GM12892 (cell line): ENCODE measurements around the gene CCDC137.

Source experiments
- POLR2A ChIP-seq: IDR thresholded peaks from 2 replicates; pipeline ENCODE4 v1.6.1; 2011; ENCODE audit warnings: low read depth, low read length, control low read depth
- POLR2AphosphoS5 ChIP-seq: IDR thresholded peaks from 2 replicates; pipeline ENCODE4 v1.6.1; 2011; ENCODE audit warnings: low read depth, low read length, control low read depth
- TAF1 ChIP-seq: IDR thresholded peaks from 2 replicates; pipeline ENCODE4 v1.6.1; 2011; ENCODE audit warnings: low read depth, mild to moderate bottlenecking, control low read depth, low read length, borderline replicate concordance

GRCh38 chr17:81631482-81631881 is 35.1 kb upstream of the CCDC137 start:
- TF ChIP-seq POLR2AphosphoS5 (no peak), POLR2A (no peak), TAF1 (no peak)
